Body of pancreas (tissue), 4 donors: ENCODE data around the gene PLPP3. TPM values are rescaled to one million over a fixed set of nuclear protein-coding genes. Genes with fewer than 3 reads are reported as not detected.

ENCODE experiments used
- ATAC-seq: fragments of 150-250 bp; one replicate; pipeline ENCODE4 v1.9.1; 2016
- DNase-seq, 4 donors: peaks; one replicate each; pipeline ENCODE4 v3.0.0-alpha.2; 2019
- H3K27ac ChIP-seq, 4 donors: fragments of 200-600 bp; sonication (generic); 1 replicate in 3 of 4; 2 replicates in 1 of 4; pipeline versions ENCODE4 v1.5.1 to v1.6.1; 2016 to 2019; ENCODE audit warnings: mild to moderate bottlenecking in 1 of 4, mixed read lengths in 1 of 4, moderate library complexity in 1 of 4
- H3K27me3 ChIP-seq, 2 donors: fragments of 200-600 bp; sonication (generic); one replicate each; pipeline ENCODE4 v1.6.0; 2016; ENCODE audit warnings: mild to moderate bottlenecking in 1 of 2
- H3K36me3 ChIP-seq, 2 donors: fragments of 200-600 bp; sonication (generic); replicated peaks in 1 of 2; 2 replicates each; pipeline ENCODE4 v1.5.1; 2016; ENCODE audit warnings: low read depth in 2 of 2; ENCODE audit not compliant: insufficient read depth in 1 of 2
- H3K4me1 ChIP-seq: fragments of 200-600 bp; sonication (generic); one replicate; pipeline ENCODE4 v1.6.0; 2016
- H3K4me3 ChIP-seq, 2 donors: fragments of 200-600 bp; sonication (generic); 1 replicate in 1 of 2; 2 replicates in 1 of 2; pipeline ENCODE4 v1.5.1; 2016 to 2019
- H3K9me3 ChIP-seq, 3 donors: fragments of 200-600 bp; sonication (generic); 1 replicate in 2 of 3; 2 replicates in 1 of 3; pipeline ENCODE4 v1.5.1; 2016
- POLR2A ChIP-seq, 3 donors: fragments of 450-650 bp; IDR thresholded peaks; one replicate each; pipeline ENCODE4 v1.6.1; 2016; ENCODE audit warnings: antibody characterized with exemption in 3 of 3, mild to moderate bottlenecking in 2 of 3
- WGBS, 2 donors: methylation state at CpG; one replicate each; pipeline ENCODE4 v1.1.5; 2017; 5-methylcytosine and 5-hydroxymethylcytosine counted together
- intact Hi-C: fragments of 100-400 bp; cut with DNase I; formaldehyde crosslinking; loops from one replicate; pipeline ENCODE4 v1.15.1; 2023
- total RNA-seq, 2 donors: library from RNA; depleted of rRNA; stranded (reverse); fragments of >200 nt; gene quantifications; one replicate each; pipeline ENCODE4 v1.1.0, GENCODE V29; 2016
- TF ChIP-seq, protein P1 (sequence below), 7 experiments: fragments of 450-650 bp in 4 of 7; fragments of 200-600 bp in 3 of 7; sonication (generic) in 3 of 7; IDR thresholded peaks; one replicate each; pipeline ENCODE4 v1.5.1; 2016 to 2019; ENCODE audit warnings: antibody characterized with exemption in 7 of 7

The PLPP3 gene
- total RNA-seq, 2 donors from 2014 or later, result 35.8 to 52.7 TPM

DNA sequence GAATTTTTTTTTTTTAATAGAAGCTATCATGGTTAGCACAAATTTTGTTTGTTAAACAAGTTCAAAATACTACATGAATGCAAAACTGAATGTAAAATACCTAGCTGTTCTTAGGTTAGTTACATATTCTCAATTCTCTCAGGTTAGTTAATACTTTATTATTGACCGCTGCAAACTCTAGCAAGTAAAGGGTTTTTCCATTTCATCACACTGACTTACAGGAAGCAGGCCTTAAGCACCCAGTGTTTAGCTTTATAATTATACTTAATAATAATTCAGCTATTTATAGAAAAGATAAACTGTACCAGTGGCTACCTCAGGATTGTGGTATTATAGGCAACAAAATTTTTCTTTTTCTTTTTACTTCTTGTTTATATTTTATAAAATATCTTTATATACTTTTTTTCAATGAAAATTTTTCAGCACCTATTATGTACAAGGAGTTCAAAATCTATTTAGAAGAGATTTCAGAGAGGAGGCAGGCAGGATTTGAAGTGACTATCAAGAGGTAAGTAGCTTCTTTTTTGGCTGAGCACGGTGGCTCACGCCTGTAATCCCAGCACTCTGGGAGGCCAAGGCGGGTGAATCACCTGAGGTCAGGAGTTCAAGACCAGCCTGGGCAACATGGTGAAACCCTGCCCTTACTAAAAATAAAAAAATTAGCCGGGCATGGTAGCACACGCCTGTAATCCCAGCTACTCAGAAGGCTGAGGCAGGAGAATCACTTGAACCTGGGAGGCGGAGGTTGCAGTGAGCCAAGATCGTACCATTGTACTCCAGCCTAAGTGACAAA is 17.9 kb downstream of the PLPP3 start:
- no peak for ATAC-seq
- peak overlapping the region in 1 of 4 donors; percentile 30 for H3K27ac ChIP-seq

DNA sequence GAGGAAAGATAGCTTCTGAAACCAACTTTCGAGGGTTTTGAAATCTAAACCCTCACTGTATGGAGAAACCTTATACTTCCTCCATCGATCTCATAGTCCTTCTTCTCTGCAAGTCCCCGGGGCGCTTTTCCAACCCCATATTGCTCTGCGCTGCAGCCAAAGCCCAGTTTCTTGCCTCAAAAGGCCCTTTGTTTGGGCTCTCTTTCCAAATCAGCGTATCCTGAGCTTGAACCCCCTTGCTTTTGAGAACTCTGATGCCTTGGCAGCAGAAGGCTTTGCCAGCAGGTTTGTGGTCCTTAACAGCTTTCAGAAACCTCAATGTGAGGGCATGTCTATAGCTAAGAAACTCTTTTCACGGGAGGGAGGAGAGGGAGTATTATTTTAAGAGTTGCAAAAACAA is 21.6 kb downstream of the PLPP3 start:
- Histone ChIP-seq H3K27me3 (no peaks in the 10 kb centered on the region), H3K36me3 (no peaks in the 10 kb centered on the region), H3K4me1 (peaks cover 38% of the 10 kb centered on the region), H3K27ac (no peak overlapping the region), H3K4me3 (no peak overlapping the region), H3K9me3 (no peaks in the 10 kb centered on the region)
- WGBS, 2 donors, result 73 to 92% methylated on average over 7 of the region's 7 CpGs
- no peak for ATAC-seq
- no peak for DNase-seq
- intact Hi-C loops, result no loop called here
- TF ChIP-seq POLR2A (IDR thresholded peaks at IDR 0.05), result no peak
- TF ChIP-seq, protein P1, sequence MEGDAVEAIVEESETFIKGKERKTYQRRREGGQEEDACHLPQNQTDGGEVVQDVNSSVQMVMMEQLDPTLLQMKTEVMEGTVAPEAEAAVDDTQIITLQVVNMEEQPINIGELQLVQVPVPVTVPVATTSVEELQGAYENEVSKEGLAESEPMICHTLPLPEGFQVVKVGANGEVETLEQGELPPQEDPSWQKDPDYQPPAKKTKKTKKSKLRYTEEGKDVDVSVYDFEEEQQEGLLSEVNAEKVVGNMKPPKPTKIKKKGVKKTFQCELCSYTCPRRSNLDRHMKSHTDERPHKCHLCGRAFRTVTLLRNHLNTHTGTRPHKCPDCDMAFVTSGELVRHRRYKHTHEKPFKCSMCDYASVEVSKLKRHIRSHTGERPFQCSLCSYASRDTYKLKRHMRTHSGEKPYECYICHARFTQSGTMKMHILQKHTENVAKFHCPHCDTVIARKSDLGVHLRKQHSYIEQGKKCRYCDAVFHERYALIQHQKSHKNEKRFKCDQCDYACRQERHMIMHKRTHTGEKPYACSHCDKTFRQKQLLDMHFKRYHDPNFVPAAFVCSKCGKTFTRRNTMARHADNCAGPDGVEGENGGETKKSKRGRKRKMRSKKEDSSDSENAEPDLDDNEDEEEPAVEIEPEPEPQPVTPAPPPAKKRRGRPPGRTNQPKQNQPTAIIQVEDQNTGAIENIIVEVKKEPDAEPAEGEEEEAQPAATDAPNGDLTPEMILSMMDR (IDR thresholded peaks at IDR 0.05), result no peak

More for the DNA sequence above, 17.9 kb downstream of the PLPP3 start:
- DNase-seq, result no peak
- Histone ChIP-seq H3K27me3 (no peaks in the 10 kb centered on the region), H3K36me3 (no peaks in the 10 kb centered on the region), H3K9me3 (no peaks in the 10 kb centered on the region), H3K4me1 (peaks cover 58% of the 10 kb centered on the region), H3K4me3 (no peak overlapping the region)
- intact Hi-C loops, result no loop called here
- WGBS, 2 donors, result 83 to 91% methylated on average over 8 of the region's 8 CpGs
- TF ChIP-seq, protein P1 (IDR thresholded peaks at IDR 0.05), result no peak
- no peak for TF ChIP-seq POLR2A (IDR thresholded peaks at IDR 0.05)

DNA sequence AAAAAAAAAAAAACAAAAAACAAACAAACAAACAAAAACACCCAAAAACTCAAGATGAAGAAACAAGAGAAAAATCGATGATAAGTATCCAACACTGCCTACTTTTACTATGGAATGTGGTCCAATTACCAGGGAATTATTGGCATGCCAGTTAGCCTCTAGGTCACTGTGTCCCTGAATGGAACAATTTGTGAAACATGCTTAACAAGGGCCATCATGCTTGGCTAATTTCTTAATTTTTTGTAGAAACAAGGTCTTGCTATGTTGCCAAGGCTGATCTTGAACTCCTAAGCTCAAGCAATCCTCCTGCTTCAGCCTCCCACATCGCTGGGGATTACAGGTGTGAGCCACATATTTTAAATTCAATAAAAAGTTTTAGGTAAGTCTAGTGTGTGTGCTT is 23.9 kb downstream of the PLPP3 start:
- no peak for TF ChIP-seq POLR2A (IDR thresholded peaks at IDR 0.05)
- TF ChIP-seq, protein P1 (IDR thresholded peaks at IDR 0.05), result no peak
- Histone ChIP-seq H3K27me3 (no peaks in the 10 kb centered on the region), H3K4me3 (no peak overlapping the region), H3K9me3 (no peaks in the 10 kb centered on the region), H3K36me3 (no peaks in the 10 kb centered on the region), H3K4me1 (peaks cover 45% of the 10 kb centered on the region), H3K27ac (no peak overlapping the region)
- 81 to 89% methylated on average over 2 of the region's 2 CpGs for WGBS, 2 donors
- no peak for DNase-seq
- ATAC-seq, result no peak
- intact Hi-C loops, result no loop called here

DNA sequence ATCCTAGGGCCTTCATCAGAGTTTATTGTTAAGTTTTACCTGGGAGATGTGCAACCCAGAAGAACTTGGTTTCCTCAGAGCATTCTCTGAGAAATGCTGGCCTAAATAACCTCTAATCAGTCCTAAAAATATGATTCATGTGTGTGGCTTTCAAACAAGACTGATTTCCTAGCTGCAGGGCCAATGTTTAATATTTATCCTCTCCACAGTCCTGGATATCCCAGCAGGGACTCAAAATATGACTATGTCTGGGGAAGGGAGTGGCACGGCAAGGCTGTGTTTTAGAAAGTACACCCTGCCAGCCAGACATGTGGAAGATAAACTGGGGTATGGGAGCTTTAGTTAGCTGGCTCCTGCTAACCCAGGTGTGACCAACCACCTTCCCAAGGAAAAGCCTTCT is 26.3 kb downstream of the PLPP3 start:
- Histone ChIP-seq H3K4me1 (peaks cover 63% of the 10 kb centered on the region), H3K36me3 (no peaks in the 10 kb centered on the region), H3K4me3 (no peak overlapping the region), H3K27ac (peak overlapping the region in 2 of 4 donors; percentile 17 to 22), H3K27me3 (no peaks in the 10 kb centered on the region), H3K9me3 (no peaks in the 10 kb centered on the region)
- WGBS, 2 donors, result 17 to 58% methylated on average over 1 of the region's 1 CpG
- intact Hi-C loops, result no loop called here
- no peak for TF ChIP-seq POLR2A (IDR thresholded peaks at IDR 0.05)
- TF ChIP-seq, protein P1 (IDR thresholded peaks at IDR 0.05), result no peak
- peak; percentile 27 for ATAC-seq
- DNase-seq, result peak in 1 of 4 donors; percentile 16

DNA sequence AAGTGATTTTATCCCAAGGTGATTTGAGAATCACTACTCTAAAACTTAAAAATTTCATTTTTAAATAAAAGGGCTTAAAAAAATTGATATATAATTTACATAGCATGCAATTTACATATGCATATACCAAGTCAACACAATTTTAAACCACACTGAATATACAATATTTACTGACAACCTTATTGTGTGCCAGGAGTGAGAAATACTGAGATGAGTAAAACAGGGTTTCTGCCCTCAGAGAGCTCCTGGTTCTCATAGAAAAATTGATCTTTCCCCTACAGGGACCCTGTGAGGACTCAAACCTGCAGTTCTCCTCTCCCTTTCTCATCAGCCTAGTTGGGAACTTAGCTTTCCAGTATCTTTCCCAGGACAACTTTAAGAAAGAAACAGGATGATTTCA is 27.0 kb downstream of the PLPP3 start:
- ATAC-seq, result no peak
- Histone ChIP-seq H3K27ac (no peak overlapping the region), H3K9me3 (no peaks in the 10 kb centered on the region), H3K4me3 (no peak overlapping the region), H3K36me3 (no peaks in the 10 kb centered on the region), H3K4me1 (peaks cover 67% of the 10 kb centered on the region), H3K27me3 (no peaks in the 10 kb centered on the region)
- intact Hi-C loops, result no loop called here
- no peak for DNase-seq
- TF ChIP-seq, protein P1 (IDR thresholded peaks at IDR 0.05), result no peak
- no peak for TF ChIP-seq POLR2A (IDR thresholded peaks at IDR 0.05)
